ENCODE results near the gene PTX3.

Gene PTX3

DNA sequence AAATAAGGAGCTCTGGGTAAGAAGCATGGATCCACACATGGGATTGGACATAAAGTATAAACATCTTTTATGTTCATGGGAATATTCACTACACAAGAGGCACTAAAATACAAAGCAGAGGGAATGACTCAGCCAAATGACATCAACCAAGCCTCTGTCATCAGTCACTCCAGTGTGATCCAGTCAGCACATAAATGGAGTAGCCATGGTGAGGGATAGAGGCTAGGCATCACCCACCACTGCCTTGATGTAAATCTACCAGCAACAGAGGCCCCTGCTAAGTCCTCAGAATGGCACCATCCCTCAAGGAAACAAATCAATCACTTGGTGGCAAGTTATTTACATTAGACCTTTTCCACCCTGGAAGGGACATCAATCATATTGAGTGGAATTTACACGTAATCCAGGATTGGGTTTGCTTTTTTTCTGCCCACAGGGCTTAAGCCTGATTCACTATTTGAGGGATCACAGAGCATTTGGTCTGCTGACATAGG lies 39.3 kb downstream of the PTX3 start:
- no peak for DNase-seq (ENCODE audit: low read depth in 2 of 2)

DNA sequence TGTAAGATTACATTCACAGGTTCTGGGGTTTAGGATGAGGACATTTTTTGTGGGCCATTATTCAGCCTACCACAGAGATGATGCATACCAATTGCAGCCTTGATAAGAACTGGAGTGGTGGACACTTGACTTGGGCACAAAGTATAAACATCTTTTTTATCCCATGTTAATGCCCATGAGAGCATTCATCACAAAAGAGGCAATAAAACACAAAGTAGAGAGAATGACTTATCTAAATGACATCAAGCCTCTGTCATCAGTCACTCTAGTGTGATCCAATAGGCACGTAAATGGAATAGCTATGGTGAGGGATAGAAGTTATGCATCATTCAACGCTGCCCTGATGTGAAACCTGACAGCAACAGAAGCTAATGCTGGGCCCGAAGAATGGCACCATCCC lies 40.8 kb downstream of the PTX3 start:
- no peak for DNase-seq (ENCODE audit: low read depth in 2 of 2)

DNA sequence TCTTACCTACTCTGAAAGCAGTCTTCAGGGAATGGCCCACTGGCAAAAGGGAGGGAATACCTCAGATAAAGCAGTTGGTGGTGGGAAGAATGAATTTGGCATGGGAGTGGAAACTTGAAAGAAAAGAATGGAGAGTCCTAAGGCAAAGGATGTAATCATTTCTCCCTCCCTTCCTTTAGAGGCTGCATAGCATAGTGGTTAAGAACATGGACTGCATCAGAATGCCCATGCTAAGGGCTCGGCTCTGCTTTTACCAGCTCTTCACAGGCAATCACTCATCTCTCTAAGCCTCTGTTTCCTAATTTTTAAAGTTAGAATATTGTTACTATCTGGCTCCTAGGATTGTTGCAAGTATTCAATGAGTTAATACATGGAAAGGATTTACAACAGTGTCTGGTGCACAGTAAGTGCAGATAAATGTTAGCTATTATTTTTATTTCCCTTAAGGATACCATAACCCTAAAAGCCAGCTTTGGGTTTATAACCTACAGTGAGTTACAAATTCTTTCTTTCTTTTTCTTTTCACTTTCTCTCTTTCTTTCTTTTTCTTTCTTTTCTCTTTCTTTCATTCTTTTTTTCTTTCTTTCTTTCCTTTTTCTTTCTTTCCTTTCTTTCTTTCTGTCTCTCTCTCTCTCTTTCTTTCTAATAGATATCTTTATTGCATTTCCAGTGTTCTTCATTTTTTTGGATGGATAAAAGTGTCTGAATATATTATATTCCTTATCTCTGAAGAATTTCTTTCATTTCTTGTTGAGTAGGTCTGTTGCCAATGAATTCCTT lies 43.0 kb downstream of the PTX3 start:
- no peak for DNase-seq (ENCODE audit: low read depth in 2 of 2)

DNA sequence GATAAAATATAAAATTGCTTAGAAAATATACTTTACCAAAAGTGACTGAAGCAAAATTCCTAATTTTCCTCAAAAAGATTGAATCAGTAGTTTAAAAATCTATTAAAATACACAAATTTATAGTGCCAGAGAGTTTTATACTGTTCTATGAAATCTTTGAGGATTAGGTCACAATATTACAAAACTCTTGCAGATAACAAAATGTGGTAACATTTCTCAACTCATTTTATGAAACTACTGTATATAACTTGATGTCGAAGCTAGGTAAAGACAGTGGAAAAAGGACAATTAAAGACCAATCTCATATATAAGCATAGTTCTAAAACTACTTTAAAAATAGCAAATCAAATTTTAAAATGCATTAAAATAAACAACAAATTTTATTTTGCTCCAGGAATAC lies 50.7 kb downstream of the PTX3 start:
- DNase-seq (ENCODE audit: low read depth in 2 of 2): no peak

DNA sequence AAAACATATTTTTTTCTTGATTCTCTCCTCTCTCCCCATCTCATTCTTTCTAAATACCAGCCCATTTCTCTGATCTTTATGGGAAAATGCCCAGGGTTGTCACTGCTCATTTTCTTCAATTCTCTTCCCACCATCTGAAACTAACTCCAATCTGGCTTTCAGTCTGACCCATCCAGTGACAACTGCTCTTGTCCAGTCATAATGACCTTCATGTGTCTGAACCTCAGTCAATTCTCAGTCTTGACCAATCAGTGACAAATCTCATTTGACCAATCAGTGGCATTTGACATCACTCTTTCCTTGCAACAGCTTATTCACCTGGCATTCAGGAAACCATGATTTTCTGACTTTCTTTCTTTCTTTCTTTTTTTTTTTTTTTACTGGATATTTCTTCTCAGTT lies 51.5 kb downstream of the PTX3 start:
- no peak for DNase-seq (ENCODE audit: low read depth in 2 of 2)

DNA sequence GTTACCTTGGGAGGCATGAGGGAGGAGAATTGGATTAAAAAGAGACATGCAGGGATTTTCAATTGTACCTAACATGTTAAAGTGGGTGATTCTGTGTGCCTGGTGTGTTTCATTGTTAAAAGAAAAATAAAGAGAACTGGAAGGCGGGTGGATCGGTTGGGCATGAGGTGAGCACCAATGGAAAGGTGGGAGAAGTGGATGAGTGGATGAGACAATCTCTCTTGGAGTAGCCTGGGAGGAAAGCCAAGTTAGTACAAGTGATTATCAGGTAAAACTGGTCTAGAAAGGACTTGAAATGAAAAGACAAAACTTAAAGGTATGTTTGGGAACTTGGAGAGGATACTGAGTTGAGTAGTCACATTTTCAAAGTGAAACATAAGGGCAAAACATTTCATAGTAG lies 54.5 kb downstream of the PTX3 start:
- no peak for DNase-seq (ENCODE audit: low read depth in 2 of 2)

All from stimulated activated CD8-positive, alpha-beta memory T cell treated with anti-CD3 and anti-CD28 coated beads, Interleukin-2, amount 100 ng/mL, for 1 hour (primary cell).